ENCODE results near the gene MCEMP1.

- TF ChIP-seq POLR2A (IDR thresholded peaks at IDR 0.05) (no peak), EP300 (IDR thresholded peaks at IDR 0.05) (no peak)
Measured at GRCh38 chr19:7655581-7655980, 21.3 kb upstream of the MCEMP1 start.
